GM19240 (cell line): ENCODE measurements around the gene MTLN.
"Not testable (repeated sequence)": the region's sequence is repeated elsewhere in the genome, so short reads cannot be mapped to it uniquely, and the experiment has no call there.

Source experiments
- DNase-seq: peaks from one replicate; pipeline ENCODE4 v3.0.0; 2011; ENCODE audit warnings: low spot score; ENCODE audit not compliant: insufficient read length

The MTLN gene, protein sequence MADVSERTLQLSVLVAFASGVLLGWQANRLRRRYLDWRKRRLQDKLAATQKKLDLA

GRCh38 chr2:110211938-110212858, at the start of gene MTLN:
TSS of gene MTLN (minus strand) at chr2:110212547. CDS start at chr2:110212525, 22 bp downstream.
- DNase-seq: no peak

DNA sequence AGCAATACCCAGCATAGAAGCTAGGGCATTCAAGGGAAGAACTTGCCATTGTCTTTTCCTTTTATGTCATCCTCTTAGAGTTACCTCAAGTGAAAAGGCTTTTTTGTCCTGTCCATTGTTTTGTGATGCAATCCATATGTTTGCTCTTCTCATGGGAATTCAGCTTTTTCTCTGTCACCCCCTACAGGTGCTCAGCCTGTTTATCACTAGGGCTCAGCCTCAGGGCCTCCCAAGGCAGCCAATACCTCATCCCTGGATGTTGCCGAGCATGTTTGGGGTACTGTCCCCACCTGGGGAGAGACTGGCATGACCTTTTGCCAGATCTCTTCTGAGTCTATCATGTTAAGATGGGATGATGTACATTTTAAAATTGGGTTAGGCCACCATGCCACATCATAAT, 49.6 kb upstream of the MTLN start:
- DNase-seq: not testable (repeated sequence)

GRCh38 chr2:110248081-110248795, 35.9 kb upstream of the MTLN start:
- not testable (repeated sequence) for DNase-seq

GRCh38 chr2:110245488-110246435, 33.4 kb upstream of the MTLN start:
- not testable (repeated sequence) for DNase-seq

- DNase-seq: not testable (repeated sequence)
These were observed 30.9 kb upstream of the MTLN start for GRCh38 chr2:110243283-110243682.

GRCh38 chr2:110234514-110234913, 22.2 kb upstream of the MTLN start:
- DNase-seq: not testable (repeated sequence)

DNA sequence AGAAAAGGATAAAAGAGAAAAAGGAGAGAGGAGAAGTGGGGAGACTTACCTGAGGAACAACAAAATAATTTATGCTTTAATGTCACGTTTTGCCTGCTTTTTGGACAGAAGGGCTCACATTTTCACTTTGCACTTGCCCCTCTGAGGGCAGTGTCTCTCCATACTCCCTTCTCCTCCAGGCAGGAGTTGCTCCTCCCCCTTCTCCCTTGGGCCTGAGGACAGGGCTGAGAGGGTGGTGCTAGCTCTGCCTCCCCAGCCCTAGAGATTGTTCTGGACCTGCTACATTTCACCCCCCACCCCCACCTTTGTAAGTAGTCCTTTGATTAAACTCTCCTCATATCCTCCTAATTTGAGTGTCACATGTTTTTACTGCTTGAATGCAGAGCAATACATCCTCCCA, 17.5 kb upstream of the MTLN start:
- not testable (repeated sequence) for DNase-seq

GRCh38 chr2:110222626-110223025, 10.3 kb upstream of the MTLN start:
- not testable (repeated sequence) for DNase-seq

DNA sequence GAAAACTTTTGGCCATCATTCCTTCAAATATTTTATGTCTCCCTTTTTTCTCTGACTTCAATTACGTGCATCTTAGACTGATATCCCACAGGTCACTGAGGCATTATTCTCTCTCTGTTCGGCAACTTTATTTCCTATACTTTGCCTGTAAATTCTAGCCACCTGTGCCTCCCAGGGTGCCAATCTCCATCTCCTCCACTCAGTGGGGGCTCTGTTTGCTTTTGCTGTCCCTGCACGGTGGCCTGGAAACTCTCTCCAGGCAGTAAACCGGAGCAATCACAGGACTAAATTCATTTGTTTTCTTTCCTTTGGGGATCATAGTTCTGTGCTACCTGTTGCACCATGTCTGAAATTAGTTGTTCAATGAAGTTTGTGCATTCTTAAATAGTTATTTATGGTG, 9.6 kb upstream of the MTLN start:
- no peak for DNase-seq

- DNase-seq: no peak
These were observed 7.8 kb upstream of the MTLN start for GRCh38 chr2:110220190-110220564.

- DNase-seq: no peak
These were observed 7.3 kb upstream of the MTLN start for GRCh38 chr2:110219496-110220189.

GRCh38 chr2:110218889-110219288, 6.5 kb upstream of the MTLN start:
- not testable (repeated sequence) for DNase-seq

DNA sequence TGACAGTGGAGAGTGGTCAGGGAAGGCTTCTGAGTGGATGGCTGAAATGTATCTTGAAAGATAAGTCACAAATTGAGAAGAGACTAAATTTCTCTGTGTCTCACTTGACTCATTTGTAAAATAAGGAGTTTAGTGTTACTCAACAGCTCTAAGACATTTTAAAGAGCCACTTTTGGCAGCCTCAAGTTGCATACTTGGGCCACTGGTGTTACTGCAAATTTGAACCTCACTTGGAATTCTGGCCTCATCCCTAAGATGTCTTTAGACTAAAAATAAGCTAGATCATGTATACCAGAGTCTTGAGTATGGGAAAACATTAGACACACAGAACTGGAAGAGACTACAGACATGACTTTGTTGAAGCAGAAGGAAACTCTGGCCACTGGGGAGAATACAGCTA, 4.5 kb upstream of the MTLN start:
- no peak for DNase-seq

DNA sequence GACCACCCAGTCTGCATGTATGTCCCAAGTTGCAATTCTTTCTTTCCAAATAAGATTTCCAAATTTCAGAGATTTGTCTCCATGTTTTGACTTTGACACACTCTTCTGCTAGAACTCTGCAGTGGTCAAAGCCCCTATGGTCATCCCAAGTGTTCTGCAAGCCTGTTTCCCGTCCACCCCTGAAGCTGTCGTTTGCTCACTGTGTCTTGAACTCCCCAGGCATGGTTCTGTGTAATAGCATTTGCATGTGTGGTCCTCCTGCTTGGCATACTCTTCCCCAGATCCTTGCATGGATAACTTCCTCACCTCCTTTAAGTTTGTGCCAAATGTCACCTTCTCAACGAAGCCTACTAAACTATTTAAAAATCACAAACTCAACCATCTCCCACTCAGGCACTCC, 3.9 kb upstream of the MTLN start:
- DNase-seq: no peak

GRCh38 chr2:110215566-110216158, 3.3 kb upstream of the MTLN start:
- no peak for DNase-seq

GRCh38 chr2:110215091-110215490, 2.7 kb upstream of the MTLN start:
- no peak for DNase-seq

DNA sequence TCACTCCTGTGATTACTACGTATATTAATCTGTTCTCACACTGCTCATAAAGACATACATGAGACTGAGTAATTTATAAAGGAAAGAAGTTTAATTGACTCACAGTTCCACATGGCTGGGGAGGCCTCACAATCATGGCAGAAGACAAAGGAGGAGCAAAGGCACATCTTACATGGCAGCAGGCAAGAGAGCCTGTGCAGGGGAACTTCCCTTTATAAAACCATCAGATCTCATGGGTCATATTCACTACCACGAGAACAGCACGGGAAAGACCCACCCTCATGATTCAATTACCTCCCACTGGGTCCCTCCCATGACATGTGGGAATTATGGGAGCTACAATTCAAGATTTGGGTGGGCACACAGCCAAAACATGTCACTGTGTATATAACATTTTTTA, 1.2 kb upstream of the MTLN start:
- DNase-seq: not testable (repeated sequence)

DNA sequence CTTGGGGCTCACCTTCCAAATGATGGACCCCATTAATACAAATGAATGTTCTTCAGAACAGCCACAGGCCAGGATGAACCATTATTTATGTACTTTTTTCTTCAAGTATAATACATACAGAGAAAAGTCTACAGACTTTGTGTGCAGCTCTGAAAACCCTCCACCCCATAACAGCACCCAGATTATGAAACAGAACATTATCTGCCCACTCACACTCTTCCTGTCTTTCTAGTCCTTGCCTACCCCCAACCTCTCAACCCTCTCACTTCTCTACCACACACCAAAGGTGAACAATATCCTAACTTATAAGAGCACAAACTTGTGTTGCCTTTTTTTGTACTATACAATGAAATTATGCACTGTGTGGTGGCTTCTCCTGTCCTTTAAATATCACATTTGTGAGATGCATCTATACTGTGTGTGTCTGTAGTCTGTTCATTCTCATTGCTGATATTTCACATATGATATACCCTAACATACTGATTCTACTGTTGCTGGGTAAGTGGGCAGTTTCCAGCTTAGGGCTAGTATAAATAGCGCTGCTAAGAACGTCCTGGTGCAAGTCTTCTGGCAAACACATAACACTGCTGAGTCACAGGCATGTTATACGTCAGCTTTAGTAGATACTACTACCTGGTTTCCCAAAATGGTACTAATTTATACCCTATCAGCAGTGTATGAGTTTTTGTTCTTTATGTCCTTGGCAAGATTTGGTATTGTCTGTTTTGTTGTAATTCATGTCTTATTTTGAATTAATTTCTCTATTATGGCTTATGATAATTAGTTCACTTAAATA, 6.5 kb downstream of the MTLN start:
- DNase-seq: no peak
